ACC112 (cell line): Measurements from ENCODE around the gene MMP11.

Experiments
- H2AFZ ChIP-seq: fragments of 200-600 bp; sonication (generic); one replicate; pipeline ENCODE4 v1.6.0; 2017; ENCODE audit warnings: antibody characterized with exemption, low read length; ENCODE audit not compliant: unreplicated experiment
- H3K27ac ChIP-seq: fragments of 200-600 bp; sonication (generic); 2 replicates; pipeline ENCODE4 v1.5.1; 2014; ENCODE audit warnings: low read depth, mild to moderate bottlenecking, antibody characterized with exemption, low read length, moderate library complexity
- H3K27me3 ChIP-seq: fragments of 200-600 bp; sonication (generic); 2 replicates; pipeline ENCODE4 v1.6.1; 2014; ENCODE audit warnings: mild to moderate bottlenecking, antibody characterized with exemption, low read length, moderate library complexity, mixed read lengths; ENCODE audit not compliant: insufficient read depth
- H3K36me3 ChIP-seq: fragments of 200-600 bp; sonication (generic); 2 replicates; pipeline ENCODE4 v1.6.1; 2016; ENCODE audit warnings: mild to moderate bottlenecking, antibody characterized with exemption, low read length, moderate library complexity, mixed read lengths; ENCODE audit not compliant: insufficient read depth
- H3K4me1 ChIP-seq: fragments of 200-600 bp; sonication (generic); one replicate; pipeline ENCODE4 v1.6.1; 2016; ENCODE audit warnings: low read length, mixed read lengths; ENCODE audit not compliant: insufficient read depth, unreplicated experiment, control insufficient read depth
- H3K4me3 ChIP-seq: fragments of 200-600 bp; sonication (generic); 2 replicates; pipeline ENCODE4 v1.5.1; 2014; ENCODE audit warnings: mild to moderate bottlenecking, low read depth, low read length
- H3K79me2 ChIP-seq: fragments of 200-600 bp; sonication (generic); one replicate; pipeline ENCODE4 v1.6.0; 2016; ENCODE audit warnings: low read length; ENCODE audit not compliant: control insufficient read depth, unreplicated experiment, insufficient read depth

Gene MMP11

DNA sequence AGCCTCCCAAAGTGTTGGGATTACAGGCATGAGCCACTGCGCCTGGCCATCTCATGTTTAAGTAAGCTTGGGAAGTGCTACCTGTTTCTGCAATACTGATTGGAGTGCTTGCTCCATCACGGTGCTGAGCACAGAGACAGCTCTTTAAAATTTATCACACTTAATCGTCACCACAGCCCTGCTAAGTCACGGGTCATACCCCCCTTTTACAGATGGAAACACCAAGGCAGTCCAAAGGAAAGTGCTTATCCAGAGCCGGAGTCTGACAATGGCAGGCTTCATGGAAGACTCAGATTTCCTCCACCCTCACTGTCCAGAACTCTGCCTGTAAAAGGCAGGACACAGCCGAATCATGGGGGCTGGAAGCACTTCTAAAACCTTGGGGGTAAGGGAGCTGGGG, 12.6 kb upstream of the MMP11 start:
- H3K36me3 ChIP-seq, result no peaks in the 10 kb centered on the region
- H3K27me3 ChIP-seq, result no peaks in the 10 kb centered on the region
- no peak overlapping the region for H3K27ac ChIP-seq
- peaks cover 8% of the 10 kb centered on the region for H3K4me1 ChIP-seq
- no peaks in the 10 kb centered on the region for H3K79me2 ChIP-seq
- H3K4me3 ChIP-seq, result no peak overlapping the region
- H2AFZ ChIP-seq, result no peak overlapping the region

DNA sequence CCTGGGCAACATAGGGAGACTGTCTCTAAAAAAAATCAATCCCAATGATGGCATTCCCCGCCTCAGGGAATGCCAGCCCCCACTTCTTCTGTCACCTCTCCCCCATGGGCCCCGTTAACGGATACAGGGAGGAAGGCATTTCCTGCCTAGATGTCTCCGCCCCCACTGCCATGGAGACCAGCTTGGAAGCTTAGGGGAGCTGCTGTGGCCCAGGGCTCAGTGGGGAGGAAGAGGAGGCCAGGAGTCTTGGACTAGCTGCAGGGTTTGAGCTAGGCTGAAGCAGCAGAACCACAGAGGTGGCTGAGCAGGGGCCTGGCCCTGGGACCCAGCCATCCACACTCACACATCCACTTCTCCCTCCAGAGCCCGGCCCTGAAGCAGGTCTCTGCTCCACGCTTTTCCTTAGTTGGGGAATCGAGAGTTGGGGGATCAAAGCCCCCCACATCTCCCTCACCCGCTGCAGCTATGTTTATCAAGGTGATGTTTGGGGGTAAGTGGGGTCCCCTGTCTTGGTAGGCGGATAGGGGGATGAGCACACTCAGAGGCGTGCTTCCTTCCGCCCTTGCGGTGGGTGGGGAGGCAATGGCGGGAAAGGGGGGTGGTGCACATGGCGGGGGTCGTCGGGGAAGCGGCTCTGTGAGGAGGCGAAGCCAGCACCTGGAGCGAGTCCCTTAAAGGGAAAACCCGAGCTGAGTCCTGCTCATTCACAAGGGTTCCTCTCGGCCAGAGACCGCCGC, 9.6 kb upstream of the MMP11 start, which contains the start of gene C22orf15:
Gene C22orf15, plus strand, starts transcription at position 149 of the 737 bp plus-strand sequence. Its CDS starts 317 bp downstream, at position 466.
- Histone ChIP-seq H3K4me3 (no peak within 1 kb of the TSS), H3K79me2 (no peaks in the 10 kb centered on the region), H3K27me3 (no peaks in the 10 kb centered on the region), H3K36me3 (no peaks in the 10 kb centered on the region), H3K4me1 (peaks cover 8% of the 10 kb centered on the region), H2AFZ (no peak within 1 kb of the TSS), H3K27ac (no peak within 1 kb of the TSS)

DNA sequence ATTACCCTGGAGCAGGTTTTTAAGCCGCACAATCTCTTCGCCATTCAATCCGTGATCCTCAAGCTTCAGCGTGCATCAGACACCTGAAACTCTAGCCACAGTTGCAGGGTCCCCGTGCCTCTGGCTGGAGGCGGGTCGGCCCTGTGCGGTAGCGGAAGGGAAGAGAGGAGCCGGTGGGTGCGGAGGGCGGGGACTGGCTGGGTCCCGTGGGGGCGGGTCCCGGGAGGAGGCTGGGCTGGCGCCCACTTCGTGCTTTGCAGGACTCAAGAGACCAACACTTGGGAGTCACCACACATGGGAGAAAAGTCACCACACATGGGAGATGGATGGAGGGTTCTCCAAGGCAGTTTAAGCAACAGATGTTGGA, 9.1 kb upstream of the MMP11 start:
- H3K36me3 ChIP-seq, result no peaks in the 10 kb centered on the region
- no peak overlapping the region for H3K27ac ChIP-seq
- H3K4me3 ChIP-seq, result no peak overlapping the region
- H3K4me1 ChIP-seq, result peaks cover 8% of the 10 kb centered on the region
- H3K79me2 ChIP-seq, result no peaks in the 10 kb centered on the region
- no peaks in the 10 kb centered on the region for H3K27me3 ChIP-seq
- H2AFZ ChIP-seq, result no peak overlapping the region

DNA sequence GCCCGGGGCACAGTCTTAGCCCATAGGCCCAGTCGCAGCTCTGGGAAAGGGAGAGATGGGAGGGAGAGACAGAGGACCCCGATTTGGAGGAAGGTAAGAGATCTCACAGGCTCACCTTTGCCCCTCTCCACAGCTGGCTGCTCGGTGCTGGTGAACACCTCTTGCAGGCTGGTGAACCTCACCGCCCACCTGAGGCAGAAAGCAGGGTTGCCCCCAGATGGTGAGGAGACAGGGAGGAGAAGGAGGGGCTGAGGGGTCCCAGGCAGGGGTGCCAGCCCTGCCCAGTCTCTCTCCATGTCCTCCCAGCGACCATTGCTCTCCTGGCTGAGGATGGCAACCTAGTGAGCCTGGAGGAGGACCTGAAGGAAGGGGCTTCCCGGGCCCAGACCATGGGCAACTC, 8.7 kb upstream of the MMP11 start:
- Histone ChIP-seq H3K4me1 (peaks cover 8% of the 10 kb centered on the region), H3K4me3 (no peak overlapping the region), H3K36me3 (no peaks in the 10 kb centered on the region), H2AFZ (no peak overlapping the region), H3K79me2 (no peaks in the 10 kb centered on the region), H3K27me3 (no peaks in the 10 kb centered on the region), H3K27ac (no peak overlapping the region)

DNA sequence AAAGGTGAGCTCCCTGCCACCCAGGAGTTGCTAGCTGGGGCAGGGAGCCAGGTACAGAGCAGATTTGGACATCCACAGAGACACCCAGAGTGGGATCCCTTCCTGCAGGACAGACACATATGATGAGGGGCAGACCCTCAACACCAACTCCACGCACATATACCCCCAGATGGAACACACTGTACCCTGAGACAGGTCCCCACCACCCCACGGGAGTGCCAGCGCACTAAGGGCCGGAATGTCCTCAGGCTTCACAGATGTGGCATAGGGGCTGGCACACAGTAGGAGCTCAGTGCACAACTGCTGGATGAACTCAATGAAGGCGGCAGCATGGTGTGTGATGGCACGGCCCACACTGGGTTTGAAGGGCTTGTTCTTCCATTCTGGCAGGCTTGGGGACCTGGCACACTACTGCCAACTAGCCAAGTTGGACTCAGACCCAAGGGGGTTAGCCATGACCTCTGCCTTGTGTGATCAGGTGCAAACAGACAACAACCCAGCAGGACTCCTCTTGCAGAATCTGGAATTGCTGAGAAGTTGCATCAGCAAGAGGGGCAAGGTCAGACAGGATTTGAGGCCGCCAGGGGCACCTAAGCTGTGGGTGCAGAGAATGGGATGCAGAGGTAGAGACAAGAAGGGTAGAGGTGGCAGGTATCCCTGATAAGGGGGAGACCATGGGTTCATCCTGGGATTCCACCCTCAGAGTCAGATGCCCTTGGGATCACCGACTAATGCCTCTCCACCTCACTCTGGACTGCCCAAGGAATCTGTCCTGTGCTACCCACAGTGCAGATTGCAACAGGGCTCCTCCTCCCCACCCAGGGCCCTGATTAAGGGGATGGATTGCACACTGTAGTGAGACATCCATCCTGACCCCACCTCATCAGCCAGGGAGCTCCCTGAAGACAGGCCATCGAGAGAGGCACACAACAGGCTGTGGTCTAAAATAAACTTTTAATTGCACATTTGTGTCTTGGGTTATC, 7.5 kb upstream of the MMP11 start:
- Histone ChIP-seq H3K79me2 (no peaks in the 10 kb centered on the region), H3K4me3 (no peak overlapping the region), H3K36me3 (no peaks in the 10 kb centered on the region), H3K4me1 (peaks cover 8% of the 10 kb centered on the region), H3K27ac (no peak overlapping the region), H3K27me3 (no peaks in the 10 kb centered on the region), H2AFZ (no peak overlapping the region)

- H3K4me3 ChIP-seq, result peak overlapping the region; percentile 80
- no peaks in the 10 kb centered on the region for H3K36me3 ChIP-seq
- H3K27ac ChIP-seq, result no peak overlapping the region
- no peaks in the 10 kb centered on the region for H3K79me2 ChIP-seq
- peaks cover 8% of the 10 kb centered on the region for H3K4me1 ChIP-seq
- H3K27me3 ChIP-seq, result no peaks in the 10 kb centered on the region
- H2AFZ ChIP-seq, result no peak overlapping the region
Observed at GRCh38 chr22:23767303-23767672, 5.4 kb upstream of the MMP11 start.

DNA sequence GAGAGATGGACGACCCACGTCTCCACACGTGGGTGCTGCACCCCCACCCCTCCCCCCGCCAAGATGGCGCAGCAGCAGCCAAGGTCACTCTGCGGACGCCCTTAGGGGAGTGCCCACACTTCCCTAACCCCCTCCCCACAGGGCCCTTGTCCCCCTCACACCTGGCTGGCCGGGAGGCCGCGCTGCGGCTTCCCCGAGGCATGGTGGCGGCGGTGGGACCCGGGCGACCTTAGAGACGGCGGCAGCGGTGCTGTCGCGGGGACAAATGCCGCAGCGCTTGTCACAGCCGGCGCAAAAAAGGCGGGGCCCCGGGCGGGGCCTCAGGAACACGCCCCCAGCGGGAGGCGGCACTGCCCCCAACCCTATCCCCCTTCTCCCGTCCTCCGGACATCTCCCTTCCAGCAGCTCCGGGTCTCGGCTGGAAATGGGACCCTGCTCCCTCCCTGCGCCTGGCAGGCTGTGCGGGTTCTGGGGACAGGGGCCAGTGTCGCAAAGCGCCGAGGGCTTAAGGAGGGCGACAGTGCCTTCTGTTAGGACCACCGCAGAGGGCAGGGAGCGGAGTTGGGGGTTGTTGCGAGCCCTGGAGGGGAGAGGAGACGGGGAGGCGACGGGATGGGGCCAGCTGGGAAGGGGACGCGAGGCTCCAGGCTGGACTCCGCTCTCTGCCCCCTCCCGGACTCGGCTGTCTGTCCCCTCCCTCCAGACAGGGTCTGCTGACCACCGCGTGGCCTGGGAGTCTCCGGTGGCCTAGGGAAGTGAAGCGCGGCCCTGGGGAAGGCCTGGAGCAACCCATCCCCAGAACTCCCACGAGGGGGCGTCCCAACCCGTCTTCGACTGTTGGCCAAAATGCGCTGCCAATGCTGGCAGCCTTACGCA, 4.7 kb upstream of the MMP11 start, which contains the start of gene CHCHD10:
Gene CHCHD10, minus strand, starts transcription at position 300 of the 876 bp plus-strand sequence. Its CDS starts 98 bp downstream, at position 202.
- no peak within 1 kb of the TSS for H3K27ac ChIP-seq

DNA sequence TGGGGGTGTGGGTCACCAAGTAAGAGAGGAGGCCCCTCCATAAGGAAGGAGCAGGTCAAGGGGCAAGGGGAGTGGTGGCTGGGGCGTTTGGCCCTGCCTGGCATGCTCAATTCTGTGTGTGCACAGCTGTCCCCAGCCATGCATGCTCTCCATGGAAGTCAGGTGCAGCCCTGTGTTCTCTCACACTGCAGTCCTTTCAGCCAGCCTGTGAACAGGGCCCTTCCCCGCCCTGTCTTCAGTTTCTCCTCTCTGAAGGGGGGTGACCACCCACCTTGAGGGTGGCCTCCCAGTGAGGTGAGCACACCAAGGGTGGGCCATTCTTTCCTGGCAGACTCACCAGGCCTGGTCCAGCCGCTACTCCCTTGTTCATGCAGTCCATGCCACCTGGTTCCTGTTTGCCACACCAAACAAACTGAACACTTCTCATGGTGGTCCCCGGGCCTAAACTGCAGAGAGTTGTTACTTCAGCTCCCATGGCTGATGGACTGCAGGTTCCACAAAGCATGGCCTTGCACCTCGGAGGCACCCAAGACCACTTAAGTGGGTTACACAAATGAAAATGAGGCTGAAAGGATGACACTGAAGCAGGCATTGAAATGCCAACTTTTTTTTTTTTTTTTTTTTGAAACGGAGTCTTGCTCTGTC, 3.2 kb upstream of the MMP11 start:
- Histone ChIP-seq H3K79me2 (no peaks in the 10 kb centered on the region), H3K4me1 (no peaks in the 10 kb centered on the region), H3K4me3 (no peak overlapping the region), H3K36me3 (no peaks in the 10 kb centered on the region), H3K27ac (no peak overlapping the region), H3K27me3 (no peaks in the 10 kb centered on the region), H2AFZ (no peak overlapping the region)

More for the DNA sequence above, 4.7 kb upstream of the MMP11 start, which contains the start of gene CHCHD10:
- peaks cover 4% of the 10 kb centered on the region for H3K4me1 ChIP-seq
- H3K27me3 ChIP-seq, result no peaks in the 10 kb centered on the region
- peak within 1 kb of the TSS; percentile 80 for H2AFZ ChIP-seq
- peak within 1 kb of the TSS; percentile 80 for H3K4me3 ChIP-seq
- H3K36me3 ChIP-seq, result no peaks in the 10 kb centered on the region
- no peaks in the 10 kb centered on the region for H3K79me2 ChIP-seq

GRCh38 chr22:23772315-23772648, 367 bp upstream of the MMP11 start:
- no peak overlapping the region for H3K27ac ChIP-seq
- peaks cover 3% of the 10 kb centered on the region for H3K4me1 ChIP-seq
- H3K27me3 ChIP-seq, result no peaks in the 10 kb centered on the region
- H3K36me3 ChIP-seq, result no peaks in the 10 kb centered on the region
- H3K4me3 ChIP-seq, result peak overlapping the region; percentile 66
- H3K79me2 ChIP-seq, result no peaks in the 10 kb centered on the region
- H2AFZ ChIP-seq, result peak overlapping the region; percentile 25
